ENCODE results near the gene STK32A. TPM values are rescaled to one million over a fixed set of nuclear protein-coding genes. Genes with fewer than 3 reads are reported as not detected.
A peak's percentile ranks its signal among the peaks of the same experiment; 100 is the strongest.
"Not testable (repeated sequence)": the region's sequence is repeated elsewhere in the genome, so short reads cannot be mapped to it uniquely, and the experiment has no call there.

STK32A gene
- total RNA-seq, 4 donors from 2014 or later, result 0.04 to 1.7 (median 0.80) TPM

- intact Hi-C loops (cut with DNase I; ENCODE audit: low total_unique reads), result loop anchor here (2.0 kb wide), 1 partner anchor 143 kb away; no protein-coding TSS in a partner anchor
These were observed 8.9 kb upstream of the STK32A start for GRCh38 chr5:147225938-147226337.

GRCh38 chr5:147226512-147226911 lies 8.3 kb upstream of the STK32A start:
- Histone ChIP-seq H3K4me3 (no peak overlapping the region), H3K27me3 (no peaks in the 10 kb centered on the region), H3K27ac (no peak overlapping the region), H3K36me3 (no peaks in the 10 kb centered on the region), H3K9me3 (no peaks in the 10 kb centered on the region), H3K4me1 (no peaks in the 10 kb centered on the region)
- DNase-seq (no peak), ATAC-seq (no peak)
- in situ Hi-C loops (cut with MboI; ENCODE audit: low sequenced_read_pairs in 4 of 4) (loop anchor here (5.0 to 10.0 kb wide), 3 partner anchors 136 to 338 kb away; no protein-coding TSS in a partner anchor), intact Hi-C loops (cut with DNase I; ENCODE audit: low total_unique reads) (no loop called here)
- TF ChIP-seq POLR2A (IDR thresholded peaks at IDR 0.05) (no peak), CTCF (IDR thresholded peaks at IDR 0.05 in 4 of 5, conservative IDR thresholded peaks at IDR 0.05 in 1 of 5) (no peak)

More at GRCh38 chr5:147225938-147226337, 8.9 kb upstream of the STK32A start:
- in situ Hi-C loops (cut with MboI; ENCODE audit: low sequenced_read_pairs in 4 of 4), result loop anchor here (5.0 to 10.0 kb wide), 3 partner anchors 136 to 339 kb away; no protein-coding TSS in a partner anchor
- no peak overlapping the region for H3K27ac ChIP-seq
- ATAC-seq, result no peak
- DNase-seq, result no peak
- no peaks in the 10 kb centered on the region for H3K36me3 ChIP-seq
- no peak overlapping the region for H3K4me3 ChIP-seq
- no peaks in the 10 kb centered on the region for H3K9me3 ChIP-seq
- TF ChIP-seq CTCF (IDR thresholded peaks at IDR 0.05 in 4 of 5, conservative IDR thresholded peaks at IDR 0.05 in 1 of 5) (no peak), POLR2A (IDR thresholded peaks at IDR 0.05) (no peak)
- H3K4me1 ChIP-seq, result no peaks in the 10 kb centered on the region
- H3K27me3 ChIP-seq, result no peaks in the 10 kb centered on the region

- DNase-seq, result no peak
- in situ Hi-C loops (cut with MboI; ENCODE audit: low sequenced_read_pairs in 4 of 4), result no loop called here
- H3K27ac ChIP-seq, result peak overlapping the region in 2 of 4 donors; percentile 41 to 55
- TF ChIP-seq CTCF (IDR thresholded peaks at IDR 0.05 in 4 of 5, conservative IDR thresholded peaks at IDR 0.05 in 1 of 5) (no peak), POLR2A (IDR thresholded peaks at IDR 0.05) (no peak)
- H3K27me3 ChIP-seq, result peaks cover 0 to 4% (median 0%) of the 10 kb centered on the region in 3 donors
- no peaks in the 10 kb centered on the region for H3K9me3 ChIP-seq
- ATAC-seq, result no peak
- intact Hi-C loops (cut with DNase I; ENCODE audit: low total_unique reads), result no loop called here
- peaks cover 6 to 10% of the 10 kb centered on the region in 2 donors for H3K4me1 ChIP-seq
- peak overlapping the region; percentile 58 to 76 (median 65) for H3K4me3 ChIP-seq
- H3K36me3 ChIP-seq, result no peaks in the 10 kb centered on the region
These were observed 494 bp upstream of the STK32A start for GRCh38 chr5:147234239-147234824.

- intact Hi-C loops (cut with DNase I; ENCODE audit: low total_unique reads) (no loop called here), in situ Hi-C loops (cut with MboI; ENCODE audit: low sequenced_read_pairs in 4 of 4) (no loop called here)
These were observed 5.6 kb downstream of the STK32A start for GRCh38 chr5:147240266-147240985.

GRCh38 chr5:147243238-147243637 lies 8.4 kb downstream of the STK32A start:
- H3K9me3 ChIP-seq; intact Hi-C loops (cut with DNase I; ENCODE audit: low total_unique reads); in situ Hi-C loops (cut with MboI; ENCODE audit: low sequenced_read_pairs in 4 of 4); H3K4me3 ChIP-seq; H3K27me3 ChIP-seq; H3K4me1 ChIP-seq; H3K27ac ChIP-seq; DNase-seq; H3K36me3 ChIP-seq; ATAC-seq: not testable (repeated sequence)

More at GRCh38 chr5:147240266-147240985, 5.6 kb downstream of the STK32A start:
- Histone ChIP-seq H3K27me3 (peaks cover 0 to 4% (median 0%) of the 10 kb centered on the region in 3 donors), H3K36me3 (no peaks in the 10 kb centered on the region), H3K9me3 (no peaks in the 10 kb centered on the region), H3K4me1 (peaks cover under 1 to 2% of the 10 kb centered on the region in 2 donors), H3K27ac (no peak overlapping the region), H3K4me3 (no peak overlapping the region)
- no peak for TF ChIP-seq CTCF (IDR thresholded peaks at IDR 0.05 in 4 of 5, conservative IDR thresholded peaks at IDR 0.05 in 1 of 5)
- TF ChIP-seq POLR2A (IDR thresholded peaks at IDR 0.05), result no peak
- no peak for DNase-seq
- ATAC-seq, result no peak
